Fibroblast of skin of back (primary cell): ENCODE measurements around the gene SEMA3E.
"Not testable (repeated sequence)": the region's sequence is repeated elsewhere in the genome, so short reads cannot be mapped to it uniquely, and the experiment has no call there.

Experiments used
- DNase-seq: peaks from one replicate; pipeline ENCODE4 v3.0.0-alpha.2; 2013

SEMA3E gene

GRCh38 chr7:83484826-83485225 is 164.1 kb downstream of the SEMA3E start:
- no peak for DNase-seq

GRCh38 chr7:83484266-83484665 is 164.7 kb downstream of the SEMA3E start:
- no peak for DNase-seq

GRCh38 chr7:83478616-83479015 is 170.3 kb downstream of the SEMA3E start:
- no peak for DNase-seq

- no peak for DNase-seq
These were observed 172.4 kb downstream of the SEMA3E start for GRCh38 chr7:83476511-83477050.

- DNase-seq: no peak
These were observed 173.5 kb downstream of the SEMA3E start for GRCh38 chr7:83475420-83475819.

GRCh38 chr7:83472376-83472775 is 176.6 kb downstream of the SEMA3E start:
- DNase-seq: no peak

GRCh38 chr7:83469491-83469890 is 179.4 kb downstream of the SEMA3E start:
- DNase-seq: no peak

GRCh38 chr7:83469076-83469475 is 179.9 kb downstream of the SEMA3E start:
- DNase-seq: peak; percentile 72

- DNase-seq: peak; percentile 99
These were observed 180.6 kb downstream of the SEMA3E start for GRCh38 chr7:83468251-83468739.

- no peak for DNase-seq
These were observed 181.4 kb downstream of the SEMA3E start for GRCh38 chr7:83467493-83467892.

- DNase-seq: no peak
These were observed 182.0 kb downstream of the SEMA3E start for GRCh38 chr7:83466956-83467355.

- DNase-seq: no peak
These were observed 182.6 kb downstream of the SEMA3E start for GRCh38 chr7:83466187-83466923.

GRCh38 chr7:83465643-83466042 is 183.3 kb downstream of the SEMA3E start:
- DNase-seq: no peak

- DNase-seq: not testable (repeated sequence)
These were observed 187.1 kb downstream of the SEMA3E start for GRCh38 chr7:83461820-83462219.

- DNase-seq: not testable (repeated sequence)
These were observed 188.8 kb downstream of the SEMA3E start for GRCh38 chr7:83459930-83460653.

- not testable (repeated sequence) for DNase-seq
These were observed 189.6 kb downstream of the SEMA3E start for GRCh38 chr7:83459101-83459929.

GRCh38 chr7:83457022-83457892 is 191.7 kb downstream of the SEMA3E start:
- peak; percentile 18 for DNase-seq

GRCh38 chr7:83456413-83456812 is 192.5 kb downstream of the SEMA3E start:
- DNase-seq: no peak

GRCh38 chr7:83455612-83456011 is 193.3 kb downstream of the SEMA3E start:
- DNase-seq: no peak

GRCh38 chr7:83452256-83452655 is 196.7 kb downstream of the SEMA3E start:
- no peak for DNase-seq

GRCh38 chr7:83451501-83452045 is 197.4 kb downstream of the SEMA3E start:
- DNase-seq: no peak
